ENCODE measurements around the gene PRM3.

The PRM3 gene

GRCh38 chr16:11242658-11243057 is 30.8 kb downstream of the PRM3 start:
- DNase-seq (ENCODE audit: low spot score) = no peak

GRCh38 chr16:11241480-11242204 is 31.8 kb downstream of the PRM3 start:
- no peak for DNase-seq (ENCODE audit: low spot score)

GRCh38 chr16:11240636-11241473 is 32.6 kb downstream of the PRM3 start:
- no peak for DNase-seq (ENCODE audit: low spot score)

- DNase-seq (ENCODE audit: low spot score) = no peak
Observed at GRCh38 chr16:11239644-11240632, 33.5 kb downstream of the PRM3 start.

- no peak for DNase-seq (ENCODE audit: low spot score)
Observed at GRCh38 chr16:11238272-11239202, 34.9 kb downstream of the PRM3 start.

- DNase-seq (ENCODE audit: low spot score) = no peak
Observed at GRCh38 chr16:11236461-11237254, 36.8 kb downstream of the PRM3 start.

GRCh38 chr16:11235703-11235991 is 37.8 kb downstream of the PRM3 start:
- DNase-seq (ENCODE audit: low spot score) = no peak

- DNase-seq (ENCODE audit: low spot score) = no peak
Observed at GRCh38 chr16:11234884-11235702, 38.3 kb downstream of the PRM3 start.

- DNase-seq (ENCODE audit: low spot score) = no peak
Observed at GRCh38 chr16:11233727-11234376, 39.6 kb downstream of the PRM3 start.

- DNase-seq (ENCODE audit: low spot score) = no peak
Observed at GRCh38 chr16:11232852-11233726, 40.3 kb downstream of the PRM3 start.

GRCh38 chr16:11232302-11232851 is 41.1 kb downstream of the PRM3 start:
- no peak for DNase-seq (ENCODE audit: low spot score)

- no peak for DNase-seq (ENCODE audit: low spot score)
Observed at GRCh38 chr16:11231367-11231970, 42.0 kb downstream of the PRM3 start.

- no peak for DNase-seq (ENCODE audit: low spot score)
Observed at GRCh38 chr16:11229906-11230305, 43.5 kb downstream of the PRM3 start.

GRCh38 chr16:11229432-11229831 is 44.0 kb downstream of the PRM3 start:
- no peak for DNase-seq (ENCODE audit: low spot score)

- DNase-seq (ENCODE audit: low spot score) = no peak
Observed at GRCh38 chr16:11225677-11226549, 47.5 kb downstream of the PRM3 start.

All from hepatic stellate cell (primary cell).